HG02943 (cell line): Measurements from ENCODE around the gene TMEM52.

Source experiments
- ATAC-seq: cut with Tn5 transposase; IDR thresholded peaks from one replicate; pipeline ENCODE4 v1.9.1; 2021; ENCODE audit warnings: mild to moderate bottlenecking, low read depth, moderate library complexity; ENCODE audit not compliant: unreplicated experiment

Gene TMEM52

GRCh38 chr1:1877865-1878436 lies 41.1 kb downstream of the TMEM52 start:
- ATAC-seq = no peak

GRCh38 chr1:1876335-1876930 lies 42.6 kb downstream of the TMEM52 start:
- ATAC-seq = no peak

- ATAC-seq = no peak
Observed at GRCh38 chr1:1875932-1876331, 43.1 kb downstream of the TMEM52 start.

GRCh38 chr1:1874901-1875300 lies 44.2 kb downstream of the TMEM52 start:
- ATAC-seq = no peak

GRCh38 chr1:1873186-1873585 lies 45.9 kb downstream of the TMEM52 start:
- ATAC-seq = no peak

- no peak for ATAC-seq
Observed at GRCh38 chr1:1872329-1872994, 46.6 kb downstream of the TMEM52 start.

- ATAC-seq = no peak
Observed at GRCh38 chr1:1869469-1869868, 49.6 kb downstream of the TMEM52 start.
